Right lobe of liver (tissue), 6 donors: ENCODE data around the gene SUSD1. TPM values are rescaled to one million over a fixed set of nuclear protein-coding genes. Genes with fewer than 3 reads are reported as not detected.

Source experiments
- ATAC-seq, 4 donors: fragments of 200-7000 bp; cut with Tn5 transposase; one replicate each; pipeline ENCODE4 v1.9.1; 2020; ENCODE audit warnings: mild to moderate bottlenecking in 4 of 4, moderate library complexity in 4 of 4
- DNase-seq, 3 donors: peaks; one replicate each; pipeline ENCODE4 v3.0.0-alpha.2; 2020
- H3K27ac ChIP-seq, 3 donors: fragments of 200-600 bp; one replicate each; pipeline ENCODE4 v1.8.0; 2022
- H3K27me3 ChIP-seq, 2 donors: fragments of 200-600 bp; one replicate each; pipeline ENCODE4 v1.8.0; 2022
- H3K36me3 ChIP-seq, 4 donors: fragments of 200-600 bp; sonication (generic) in 1 of 4; one replicate each; pipeline versions ENCODE4 v1.5.1 to v1.8.0; 2017 to 2022; ENCODE audit warnings: control low read depth in 1 of 4
- H3K4me1 ChIP-seq, 4 donors: fragments of 200-600 bp; sonication (generic) in 1 of 4; one replicate each; pipeline versions ENCODE4 v1.5.1 to v1.8.0; 2017 to 2022; ENCODE audit warnings: control low read depth in 1 of 4
- H3K4me3 ChIP-seq, 3 donors: fragments of 200-600 bp; one replicate each; pipeline ENCODE4 v1.8.0; 2022
- H3K9me3 ChIP-seq, 4 donors: fragments of 200-600 bp; sonication (generic) in 1 of 4; one replicate each; pipeline versions ENCODE4 v1.5.1 to v1.8.0; 2017 to 2022; ENCODE audit warnings: control low read depth in 1 of 4
- POLR2A ChIP-seq: fragments of 450-650 bp; IDR thresholded peaks from one replicate; pipeline ENCODE4 v1.6.1; 2017; ENCODE audit warnings: antibody characterized with exemption, mild to moderate bottlenecking
- WGBS: methylation state at CpG from one replicate; pipeline ENCODE4 v1.1.6; 2018; ENCODE audit warnings: low coverage, low lambda C conversion rate; ENCODE audit not compliant: insufficient coverage; ENCODE audit errors: missing lambda C conversion rate; 5-methylcytosine and 5-hydroxymethylcytosine counted together
- intact Hi-C, 2 donors: fragments of 100-400 bp; cut with DNase I; formaldehyde crosslinking; loops; one replicate each; pipeline versions ENCODE4 v1.11.2 to v1.14.1; 2022
- total RNA-seq, 6 experiments: library from RNA; depleted of rRNA in 2 of 6; stranded (reverse); fragments of >200 nt in 2 of 6; fragmentation: NEBNext Ultra II Directional in 3 of 6; extraction: Animal tissue kit (Norgen Biotek cat#: 25700) in 3 of 6; gene quantifications; one replicate each; pipeline versions ENCODE4 v1.1.0 to v1.2.4, GENCODE V29; 2016 to 2023
- TF ChIP-seq, protein P1 (sequence below), 4 donors: fragments of 200-600 bp in 3 of 4; fragments of 450-650 bp in 1 of 4; IDR thresholded peaks; one replicate each; pipeline versions ENCODE4 v1.5.1 to v1.8.0; 2016 to 2022; ENCODE audit warnings: antibody characterized with exemption in 4 of 4, mild to moderate bottlenecking in 2 of 4
- donor health status: DM: no; HTN: yes; CAD: no.
- donor health status: DM: no; HTN: no; CAD: no.
- donor health status: DM: no; HTN: no; CAD: no.
- donor health status: DM: no; HTN: yes; CAD: no.
- donor health status: DM: no; HTN: yes; CAD: no.

Gene SUSD1
- total RNA-seq, 6 experiments from 2014 or later, result 2.7 to 7.2 (median 3.9) TPM

DNA sequence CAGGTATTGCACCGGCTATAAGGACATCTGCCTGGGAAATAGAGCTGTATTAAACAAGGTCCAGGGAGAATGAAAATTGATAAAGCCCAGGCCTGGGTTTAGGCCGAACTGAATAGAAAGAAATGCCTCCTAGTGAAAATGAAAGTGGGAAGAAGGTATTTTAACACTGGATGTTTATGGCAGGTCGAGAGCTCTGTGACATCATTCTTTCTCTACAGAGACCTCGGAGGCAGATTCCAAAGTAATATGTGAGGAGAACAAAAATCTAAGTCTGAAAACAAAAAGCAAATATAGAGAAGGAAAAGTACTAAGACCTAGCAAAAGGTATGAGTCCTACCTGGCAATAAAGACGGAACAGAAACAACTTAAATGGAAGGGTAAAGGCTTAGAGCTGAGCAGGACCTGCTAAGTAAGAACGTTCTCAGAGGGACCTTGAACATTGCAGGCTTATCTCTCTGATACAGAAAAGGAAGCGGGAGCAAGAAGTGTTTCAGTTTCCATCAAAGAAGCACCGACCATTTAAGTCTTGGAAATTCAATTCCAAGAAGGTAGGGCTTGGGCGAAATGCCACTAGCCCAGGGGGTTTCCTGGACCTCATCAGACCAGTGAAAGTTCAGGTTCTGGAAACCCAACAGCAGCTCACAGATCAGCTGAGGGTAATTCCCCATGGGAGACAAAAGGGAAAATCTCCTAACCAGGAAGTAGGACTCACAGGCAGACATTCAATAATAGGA, 80.0 kb downstream of the SUSD1 start:
- H3K27ac ChIP-seq, result no peak overlapping the region
- no peaks in the 10 kb centered on the region for H3K9me3 ChIP-seq
- no peaks in the 10 kb centered on the region for H3K4me1 ChIP-seq
- ATAC-seq, result no peak
- no peaks in the 10 kb centered on the region for H3K36me3 ChIP-seq
- TF ChIP-seq, protein P1, sequence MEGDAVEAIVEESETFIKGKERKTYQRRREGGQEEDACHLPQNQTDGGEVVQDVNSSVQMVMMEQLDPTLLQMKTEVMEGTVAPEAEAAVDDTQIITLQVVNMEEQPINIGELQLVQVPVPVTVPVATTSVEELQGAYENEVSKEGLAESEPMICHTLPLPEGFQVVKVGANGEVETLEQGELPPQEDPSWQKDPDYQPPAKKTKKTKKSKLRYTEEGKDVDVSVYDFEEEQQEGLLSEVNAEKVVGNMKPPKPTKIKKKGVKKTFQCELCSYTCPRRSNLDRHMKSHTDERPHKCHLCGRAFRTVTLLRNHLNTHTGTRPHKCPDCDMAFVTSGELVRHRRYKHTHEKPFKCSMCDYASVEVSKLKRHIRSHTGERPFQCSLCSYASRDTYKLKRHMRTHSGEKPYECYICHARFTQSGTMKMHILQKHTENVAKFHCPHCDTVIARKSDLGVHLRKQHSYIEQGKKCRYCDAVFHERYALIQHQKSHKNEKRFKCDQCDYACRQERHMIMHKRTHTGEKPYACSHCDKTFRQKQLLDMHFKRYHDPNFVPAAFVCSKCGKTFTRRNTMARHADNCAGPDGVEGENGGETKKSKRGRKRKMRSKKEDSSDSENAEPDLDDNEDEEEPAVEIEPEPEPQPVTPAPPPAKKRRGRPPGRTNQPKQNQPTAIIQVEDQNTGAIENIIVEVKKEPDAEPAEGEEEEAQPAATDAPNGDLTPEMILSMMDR (IDR thresholded peaks at IDR 0.05), result no peak
- no peak for TF ChIP-seq POLR2A
- 62% methylated on average over 7 of the region's 9 CpGs for WGBS
- H3K4me3 ChIP-seq, result no peak overlapping the region
- no peaks in the 10 kb centered on the region for H3K27me3 ChIP-seq
- no peak for DNase-seq
- intact Hi-C loops, result no loop called here

DNA sequence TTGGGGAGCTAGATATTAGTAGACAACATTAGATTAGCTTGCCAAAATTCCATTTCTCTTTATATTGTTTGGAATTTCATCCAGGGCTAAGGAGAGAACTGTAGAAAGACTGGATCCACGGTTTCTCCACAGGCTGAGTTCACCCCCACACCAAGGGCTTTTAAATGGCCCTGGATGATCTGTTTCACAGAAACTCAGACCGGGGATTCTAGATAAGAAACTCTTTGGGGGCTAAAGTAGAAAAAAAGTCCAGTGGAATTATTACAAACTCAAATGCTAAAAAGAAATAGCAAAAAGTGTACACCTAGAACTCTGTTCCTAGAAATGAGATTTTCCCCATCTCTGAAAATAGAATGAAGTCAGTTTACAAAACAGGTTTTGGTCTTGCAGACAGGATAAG, 80.9 kb downstream of the SUSD1 start:
- no peak overlapping the region for H3K4me3 ChIP-seq
- intact Hi-C loops, result no loop called here
- no peaks in the 10 kb centered on the region for H3K4me1 ChIP-seq
- no peak for ATAC-seq
- TF ChIP-seq, protein P1 (IDR thresholded peaks at IDR 0.05), result no peak
- TF ChIP-seq POLR2A, result no peak
- no peak for DNase-seq
- H3K36me3 ChIP-seq, result no peaks in the 10 kb centered on the region
- 57% methylated on average over 2 of the region's 2 CpGs for WGBS
- no peak overlapping the region for H3K27ac ChIP-seq
- no peaks in the 10 kb centered on the region for H3K9me3 ChIP-seq
- no peaks in the 10 kb centered on the region for H3K27me3 ChIP-seq

DNA sequence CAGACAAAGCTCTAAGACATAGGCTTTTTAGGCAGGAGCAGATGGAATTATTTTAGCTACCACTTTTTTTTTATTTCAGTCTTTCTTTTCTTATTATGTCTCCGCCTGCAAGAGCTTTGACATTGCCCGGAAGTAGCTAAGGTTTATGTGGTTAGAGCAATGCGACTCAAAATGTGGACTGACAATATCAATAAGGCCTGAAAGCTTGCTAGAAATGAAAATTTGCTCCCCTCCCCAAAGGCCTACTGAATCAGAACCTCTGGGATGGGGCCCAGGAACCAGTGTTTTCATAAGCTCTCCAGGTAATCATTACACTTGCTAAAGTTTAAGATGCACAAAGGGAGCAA, 81.3 kb downstream of the SUSD1 start:
- WGBS, result 70% methylated on average over 3 of the region's 3 CpGs
- Histone ChIP-seq H3K27ac (no peak overlapping the region), H3K27me3 (no peaks in the 10 kb centered on the region), H3K4me3 (no peak overlapping the region), H3K9me3 (no peaks in the 10 kb centered on the region), H3K4me1 (no peaks in the 10 kb centered on the region), H3K36me3 (no peaks in the 10 kb centered on the region)
- ATAC-seq, result no peak
- no peak for DNase-seq
- no peak for TF ChIP-seq POLR2A
- TF ChIP-seq, protein P1 (IDR thresholded peaks at IDR 0.05), result no peak
- intact Hi-C loops, result no loop called here

DNA sequence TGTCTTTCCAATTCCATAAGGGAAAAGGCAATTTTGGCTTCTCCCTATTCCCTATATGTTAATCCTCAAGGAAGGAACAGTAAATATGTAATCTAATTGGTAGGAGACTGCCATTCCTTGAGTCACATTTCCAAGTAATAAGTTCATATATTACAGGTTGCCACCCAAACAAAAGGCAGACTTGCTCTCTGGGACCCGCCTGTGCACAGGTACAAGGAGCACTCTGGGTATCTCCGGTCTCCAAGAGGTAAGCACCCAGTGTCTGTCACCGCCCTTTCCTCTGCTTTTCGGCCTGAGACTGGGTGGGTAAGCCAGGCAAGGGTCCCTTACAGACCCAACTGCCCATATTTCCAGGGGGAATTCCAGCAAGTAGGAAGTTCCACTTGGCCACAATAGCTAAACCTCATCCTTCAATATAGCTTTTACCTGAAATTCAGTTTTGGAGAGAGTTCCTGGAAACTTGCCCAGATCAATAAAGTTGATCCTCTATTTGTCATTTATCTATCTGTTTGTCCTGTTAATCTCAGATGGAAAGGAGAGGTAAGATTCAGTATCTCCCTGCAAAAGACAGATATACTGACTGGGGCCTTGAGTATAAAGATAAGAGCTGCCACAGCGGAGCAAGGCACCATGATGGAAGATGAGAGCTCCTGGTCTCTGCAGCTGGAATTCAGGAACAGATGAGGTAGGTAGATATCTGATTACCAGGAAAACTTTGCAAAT, 81.8 kb downstream of the SUSD1 start:
- H3K4me3 ChIP-seq, result no peak overlapping the region
- no peak overlapping the region for H3K27ac ChIP-seq
- no peaks in the 10 kb centered on the region for H3K27me3 ChIP-seq
- no peak for DNase-seq
- no peak for ATAC-seq
- intact Hi-C loops, result no loop called here
- H3K36me3 ChIP-seq, result no peaks in the 10 kb centered on the region
- no peaks in the 10 kb centered on the region for H3K4me1 ChIP-seq
- no peaks in the 10 kb centered on the region for H3K9me3 ChIP-seq
- TF ChIP-seq, protein P1 (IDR thresholded peaks at IDR 0.05), result no peak
- TF ChIP-seq POLR2A, result no peak
- WGBS, result 94% methylated on average over 4 of the region's 5 CpGs
